ENCODE measurements around the gene COL6A2. TPM values are rescaled to one million over a fixed set of nuclear protein-coding genes. Genes with fewer than 3 reads are reported as not detected.

The COL6A2 gene
- 1.8 and 2.1 TPM in 2 replicates for total RNA-seq
- 8.3 TPM for total RNA-seq (2013)
- 1.2 and 2.1 TPM in 2 replicates for polyA plus RNA-seq
- polyA minus RNA-seq = 1.0 and 3.9 TPM in 2 replicates

GRCh38 chr21:46097336-46098293, at the start of gene COL6A2:
Gene COL6A2, plus strand, starts transcription at chr21:46098112.
- Mint-ChIP-seq H3K4me3 (peak within 1 kb of the TSS; percentile 61), H3K9me3 (ENCODE audit: insufficient read depth) (peaks cover 4% of the 10 kb centered on the region), H3K27ac (no peak within 1 kb of the TSS), H3K27me3 (peaks cover 42% of the 10 kb centered on the region), H3K4me1 (peaks cover 4% of the 10 kb centered on the region)
- DNase-seq (peak; percentile 43), ATAC-seq (ENCODE audit: low read depth) (peak; percentile 81)
- H3K27me3 ChIP-seq (replicated peaks in 1 of 4; ENCODE audit: control extremely low read depth in 1 of 4, control insufficient read depth in 3 of 4, insufficient read depth in 4 of 4, low read length in 3 of 4) = peaks cover 0 to 19% (median 9%) of the 10 kb centered on the region in 4 experiments
- no peaks in the 10 kb centered on the region for H3K79me2 ChIP-seq (ENCODE audit: control insufficient read depth, insufficient read depth, low read length)
- peaks cover 4 to 7% (median 6%) of the 10 kb centered on the region in 3 donors for H3K9me3 ChIP-seq (ENCODE audit: control extremely low read depth in 1 of 3, control insufficient read depth in 2 of 3, insufficient read depth in 1 of 3, low read length in 2 of 3)
- no peaks in the 10 kb centered on the region for H3K36me3 ChIP-seq (replicated peaks in 1 of 2; ENCODE audit: control extremely low read depth in 1 of 2, control insufficient read depth in 1 of 2, extremely low read depth in 1 of 2, insufficient read depth in 2 of 2, low read length in 1 of 2)
- H3K9ac ChIP-seq (ENCODE audit: low read length) = peak within 1 kb of the TSS; percentile 42
- H2AFZ ChIP-seq (ENCODE audit: insufficient read depth, low read depth, low read length, poor library complexity, severe bottlenecking) = peak within 1 kb of the TSS; percentile 64
- CTCF ChIA-PET = no interaction called here
- no peak within 1 kb of the TSS for H3K27ac ChIP-seq (ENCODE audit: low read length in 2 of 2)
- WGBS (ENCODE audit: insufficient coverage) = 14% methylated on average over 72 of the region's 83 CpGs
- H3K4me3 ChIP-seq (ENCODE audit: control extremely low read depth in 1 of 5, extremely low read depth in 1 of 5, insufficient read depth in 1 of 5, low read depth in 2 of 5, low read length in 4 of 5) = peak within 1 kb of the TSS in 3 of 5 experiments; percentile 34 to 55 (median 48)
- TF ChIP-seq EZH2 (IDR thresholded peaks at IDR 0.05; ENCODE audit: borderline replicate concordance, insufficient read depth, low read depth, low read length, poor library complexity, severe bottlenecking) = no peak
- TF ChIP-seq CTCF (IDR thresholded peaks at IDR 0.05) = no peak
- intact Hi-C loops (cut with micrococcal nuclease) = no loop called here
- POLR2A ChIA-PET = no interaction called here
- peaks cover 0 to 3% of the 10 kb centered on the region in 2 donors for H3K4me1 ChIP-seq (ENCODE audit: control insufficient read depth in 2 of 2, insufficient read depth in 2 of 2, low read length in 2 of 2)
- H3K4me2 ChIP-seq (replicated peaks; ENCODE audit: low read depth, low read length, poor library complexity, severe bottlenecking) = peak within 1 kb of the TSS; percentile 76
- H4K20me1 ChIP-seq (ENCODE audit: control insufficient read depth, insufficient read depth, low read length, poor library complexity, severe bottlenecking) = no peaks in the 10 kb centered on the region

Measured in B cell (primary cell).